Skin of body (tissue), 2 donors: Measurements from ENCODE around the gene UFC1. TPM values are rescaled to one million over a fixed set of nuclear protein-coding genes. Genes with fewer than 3 reads are reported as not detected.
A peak's percentile ranks its signal among the peaks of the same experiment; 100 is the strongest.

ENCODE experiments used
- DNase-seq: peaks from one replicate; lab custom pipeline; 2025; lab: John Stamatoyannopoulos, UW
- total RNA-seq: library from RNA; depleted of rRNA; stranded (reverse); fragments of >200 nt; gene quantifications from one replicate; pipeline ENCODE4 v1.2.3, GENCODE V29; 2014

The UFC1 gene
- total RNA-seq, 1 donor from 2014 or later: 74.5 TPM

DNA sequence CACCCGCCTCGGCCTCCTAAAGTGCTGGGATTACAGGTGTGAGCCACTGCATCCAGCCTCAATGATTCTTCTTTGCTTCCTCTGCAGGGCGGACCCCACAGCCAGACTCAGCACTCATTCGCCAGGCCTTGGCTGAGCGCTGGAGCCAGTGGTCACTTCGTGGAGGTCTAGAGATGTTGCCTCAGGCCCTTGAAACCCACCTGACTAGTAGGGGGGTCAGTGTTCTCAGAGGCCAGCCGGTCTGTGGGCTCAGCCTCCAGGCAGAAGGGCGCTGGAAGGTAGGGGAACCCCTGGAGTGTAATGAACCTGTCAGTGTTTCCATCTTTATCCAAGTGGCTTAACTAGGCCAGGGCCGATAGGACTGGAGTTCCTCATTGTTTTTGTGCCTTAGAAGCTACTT lies 15.1 kb downstream of the UFC1 start:
- DNase-seq: no peak

DNA sequence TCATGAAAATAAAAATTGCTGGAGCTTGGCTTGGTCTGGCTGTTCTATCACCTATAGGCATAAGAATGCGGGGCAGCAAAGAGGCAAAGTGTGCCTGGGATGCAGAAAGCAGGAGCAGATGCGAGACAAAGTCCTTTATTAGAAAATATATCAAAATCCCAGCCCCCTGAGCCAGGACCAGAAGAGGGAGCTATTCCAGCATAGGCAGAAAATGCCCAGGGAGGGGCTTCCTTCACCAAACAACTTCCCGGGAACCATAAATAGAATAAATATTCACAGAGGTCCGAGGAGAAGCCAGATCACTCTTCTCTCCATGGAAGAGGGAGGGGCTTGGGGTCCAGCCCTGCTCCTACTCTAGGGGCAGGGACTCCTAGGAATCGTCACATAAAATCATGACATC lies 17.4 kb downstream of the UFC1 start:
- no peak for DNase-seq

DNA sequence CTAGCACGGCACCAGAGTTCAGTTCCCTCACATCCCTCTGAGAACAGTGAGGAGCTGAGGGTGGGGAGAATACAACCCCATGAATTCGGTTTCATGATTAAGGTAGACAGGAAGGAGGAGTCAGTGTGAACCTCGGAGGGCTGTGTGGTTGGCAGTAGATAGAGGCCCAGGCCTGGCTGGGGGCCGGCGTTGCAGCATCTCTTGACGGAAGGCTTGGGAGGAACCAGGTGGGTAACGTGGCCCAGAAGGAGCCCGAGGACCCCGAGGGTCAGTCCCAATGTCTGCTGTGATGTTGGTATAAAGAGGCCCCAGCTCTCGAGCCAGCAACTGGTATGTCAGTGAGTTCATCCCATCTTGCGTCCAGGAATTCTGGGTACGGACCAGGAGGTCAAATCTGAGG lies 17.9 kb downstream of the UFC1 start:
- DNase-seq: no peak

DNA sequence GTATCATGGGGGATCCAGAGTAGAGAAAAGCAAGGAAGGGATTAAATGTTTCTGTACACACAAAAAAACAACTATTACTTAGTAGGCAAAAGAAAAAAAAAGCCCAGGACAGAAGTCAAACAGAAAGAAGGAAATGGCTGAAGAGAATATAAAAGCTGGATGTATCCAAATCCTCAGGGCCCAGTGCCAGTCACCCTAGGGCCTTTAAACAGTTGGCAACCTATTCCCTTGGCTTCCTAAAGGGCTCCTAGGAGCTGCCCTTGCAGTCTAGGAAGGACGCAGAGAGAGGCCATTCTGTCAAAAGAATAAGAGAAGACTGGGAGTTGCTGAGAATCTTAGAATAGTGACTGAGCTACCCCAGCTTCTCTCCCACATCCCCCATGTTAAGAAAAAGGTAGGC lies 18.6 kb downstream of the UFC1 start:
- no peak for DNase-seq

DNA sequence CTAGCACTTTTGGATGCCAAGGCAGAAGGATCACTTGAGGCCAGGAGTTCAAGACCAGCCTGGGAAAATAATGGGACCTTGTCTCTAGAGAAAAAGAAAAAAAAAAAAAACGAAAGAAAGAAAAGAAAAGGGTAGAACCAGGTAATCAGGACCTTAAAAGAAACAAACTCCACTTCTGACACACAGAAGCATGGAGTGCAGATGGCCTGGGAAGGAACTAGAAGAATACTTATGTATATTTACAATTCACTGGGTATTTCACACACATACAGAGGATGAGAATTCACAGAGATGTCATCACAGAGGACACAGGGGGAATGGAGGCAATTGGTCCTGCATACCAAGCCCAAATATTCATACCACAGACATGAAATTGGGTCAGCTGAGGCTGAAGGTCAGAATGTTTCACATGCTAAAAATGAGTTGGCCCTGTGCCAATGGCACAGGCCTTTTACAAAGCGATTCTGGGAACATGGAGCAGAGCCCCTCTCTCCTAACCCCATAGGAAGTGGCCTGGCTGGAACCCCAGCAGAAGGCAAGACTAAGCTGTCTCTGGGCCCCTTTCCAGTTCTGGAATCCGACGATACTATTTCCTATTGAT lies 19.1 kb downstream of the UFC1 start:
- peak; percentile 48 for DNase-seq

DNA sequence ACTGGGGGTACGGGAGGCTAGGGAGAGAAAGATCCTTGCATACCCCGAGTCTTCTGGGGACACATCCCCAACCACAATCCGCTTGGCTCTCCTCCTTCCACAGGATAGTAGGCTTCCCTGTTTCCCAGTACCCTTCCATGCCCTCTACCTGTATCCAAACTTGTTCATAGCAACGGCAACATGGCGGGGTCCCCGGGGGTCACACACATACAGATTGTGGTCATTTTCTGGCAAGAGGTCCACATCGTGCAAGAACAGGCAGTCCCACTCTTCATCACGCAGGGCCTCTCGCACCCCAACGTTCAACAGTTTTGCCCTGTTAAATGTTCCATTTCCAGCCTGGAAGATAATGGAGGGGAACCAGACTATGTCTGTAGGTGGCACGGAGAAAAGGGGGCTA lies 19.9 kb downstream of the UFC1 start:
- DNase-seq: no peak

DNA sequence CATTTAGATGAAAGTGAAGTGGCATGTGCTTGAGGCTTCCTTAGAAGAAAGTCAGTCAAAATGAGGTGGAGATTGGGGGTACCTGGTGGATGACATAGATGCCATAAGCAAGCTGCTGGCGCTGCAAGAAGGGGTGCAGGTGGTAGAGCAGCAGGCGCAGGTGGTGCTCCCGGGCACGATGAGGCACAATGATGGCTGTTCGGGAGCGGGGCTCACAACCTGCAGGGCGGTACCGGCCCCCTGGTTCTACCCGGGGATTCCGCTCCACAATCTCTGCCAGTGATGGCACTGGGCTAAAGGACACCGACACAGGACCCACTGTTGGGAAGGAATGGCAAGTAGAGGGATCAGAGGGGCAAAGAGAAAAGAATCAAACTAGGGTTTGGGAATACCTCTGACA lies 21.1 kb downstream of the UFC1 start:
- no peak for DNase-seq

DNA sequence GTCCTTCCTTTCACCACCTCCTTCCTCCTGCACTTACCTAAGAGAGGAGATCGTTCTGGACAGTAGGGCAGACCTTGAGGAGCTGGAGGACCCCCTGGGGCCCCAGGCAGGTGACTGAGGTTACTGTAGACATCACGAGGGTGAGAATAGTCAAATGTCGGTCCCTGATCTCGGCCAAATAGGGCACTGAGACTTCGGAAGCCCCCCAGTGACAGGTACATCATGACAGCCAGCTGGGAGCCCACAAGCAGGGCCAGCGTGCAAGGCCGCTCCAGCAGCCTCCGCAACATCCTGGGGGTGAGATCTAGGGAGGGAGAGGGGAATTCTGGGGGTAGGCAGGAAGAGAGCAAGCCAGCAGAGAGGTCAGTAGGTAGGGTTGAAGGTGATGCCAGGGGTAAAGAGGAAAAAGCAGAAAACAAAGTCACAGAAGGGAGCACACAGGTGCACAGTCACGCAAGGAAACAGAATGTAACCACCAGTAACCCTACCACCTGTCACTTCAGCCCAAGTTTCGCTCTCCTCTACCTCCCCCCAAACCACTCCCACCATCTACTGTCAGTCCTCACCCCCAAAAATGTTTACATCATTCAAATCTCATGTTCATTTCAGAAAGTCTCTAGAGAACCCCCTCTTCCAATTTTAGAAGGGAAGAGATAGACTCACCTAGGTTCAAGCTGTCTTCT lies 22.1 kb downstream of the UFC1 start:
- DNase-seq: no peak

DNA sequence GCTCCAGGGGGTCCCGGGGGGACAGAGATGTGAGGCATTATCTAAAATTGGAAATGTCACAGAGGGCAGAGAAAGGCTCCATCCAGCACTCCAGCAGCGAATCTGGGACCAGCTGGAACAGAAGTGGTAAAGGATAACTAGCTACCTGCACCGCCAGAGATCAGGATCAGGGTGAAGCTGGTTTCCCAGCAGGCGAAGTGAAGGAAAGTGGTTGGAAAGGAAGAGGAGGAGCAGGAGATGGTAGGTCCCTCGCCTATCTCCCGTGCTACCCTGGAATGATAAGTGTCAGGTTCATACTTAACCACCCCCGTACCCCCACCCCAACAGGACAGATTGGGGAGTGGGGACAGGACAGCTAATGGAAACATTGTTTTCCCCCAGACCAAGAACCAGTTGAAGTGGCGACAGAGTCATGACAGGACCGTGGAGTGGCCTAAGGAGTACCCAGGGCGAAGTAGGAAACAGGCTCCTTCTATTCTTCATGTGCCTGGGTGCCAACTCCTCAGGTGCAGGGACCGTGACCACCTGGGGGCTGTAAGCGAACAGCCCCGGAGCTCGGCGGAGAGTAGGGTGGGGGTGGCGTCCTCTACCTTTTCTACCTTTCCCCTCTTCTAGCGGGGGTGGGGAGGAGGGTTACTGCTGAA lies 22.8 kb downstream of the UFC1 start:
- no peak for DNase-seq

DNA sequence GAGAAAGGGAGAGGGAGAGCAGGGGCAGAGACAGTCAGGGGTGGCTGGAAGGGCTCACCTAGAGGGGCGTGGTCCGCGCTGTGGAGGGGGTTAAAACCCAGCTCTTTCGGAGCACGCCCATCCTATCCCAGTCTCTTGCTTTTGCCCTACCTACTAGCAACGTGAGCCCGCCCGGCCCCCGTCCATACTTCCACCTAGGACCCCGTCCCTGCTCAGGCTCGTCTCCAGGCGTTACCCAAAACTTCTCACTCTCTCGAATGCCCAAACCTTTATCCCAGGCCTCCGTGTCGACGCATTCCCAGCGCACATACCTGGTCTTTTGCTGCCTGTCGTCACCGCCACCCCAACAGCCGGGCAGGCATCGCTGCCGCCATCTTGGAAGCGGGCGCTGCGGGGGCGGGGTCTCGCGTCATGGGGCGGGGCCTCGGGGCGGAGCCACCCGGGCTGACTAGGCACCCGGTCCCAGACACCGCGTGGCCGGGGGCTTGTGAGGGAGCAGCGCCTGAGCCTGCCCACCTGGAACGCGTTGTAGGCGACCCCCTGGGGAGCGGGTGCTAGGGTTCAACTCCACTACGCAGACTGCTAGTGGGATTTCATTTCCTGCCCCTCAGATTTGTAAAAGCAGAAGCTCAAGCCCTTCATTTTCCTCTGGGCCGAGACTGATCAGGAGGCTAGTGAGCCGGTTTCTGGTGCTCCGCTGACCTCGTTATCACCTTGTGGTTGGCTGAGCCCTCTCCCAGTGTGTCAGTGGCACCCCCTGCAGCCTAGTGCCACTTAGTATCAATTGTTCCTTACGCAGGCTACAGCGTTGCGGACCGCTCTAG lies 23.5 kb downstream of the UFC1 start, which contains the start of gene B4GALT3:
Gene B4GALT3, minus strand, starts transcription at position 396 of the 824 bp plus-strand sequence. CDS start 1,447 bp downstream, outside the sequence.
- DNase-seq: peak; percentile 76

DNA sequence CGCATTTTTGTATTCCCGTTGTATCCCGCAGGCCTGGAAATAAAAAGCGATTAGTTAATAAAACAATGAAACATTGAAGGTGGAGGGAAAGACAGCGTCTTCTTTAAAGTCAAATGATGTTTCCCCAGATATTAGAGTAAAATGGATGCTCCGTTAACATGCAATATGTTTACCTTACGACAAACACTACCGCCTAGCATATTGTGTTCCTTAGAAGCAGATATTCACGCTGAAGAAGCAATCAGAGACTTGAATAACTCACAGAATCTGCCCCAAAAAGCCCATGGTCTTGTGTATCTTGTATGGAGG lies 24.1 kb downstream of the UFC1 start:
- no peak for DNase-seq

DNA sequence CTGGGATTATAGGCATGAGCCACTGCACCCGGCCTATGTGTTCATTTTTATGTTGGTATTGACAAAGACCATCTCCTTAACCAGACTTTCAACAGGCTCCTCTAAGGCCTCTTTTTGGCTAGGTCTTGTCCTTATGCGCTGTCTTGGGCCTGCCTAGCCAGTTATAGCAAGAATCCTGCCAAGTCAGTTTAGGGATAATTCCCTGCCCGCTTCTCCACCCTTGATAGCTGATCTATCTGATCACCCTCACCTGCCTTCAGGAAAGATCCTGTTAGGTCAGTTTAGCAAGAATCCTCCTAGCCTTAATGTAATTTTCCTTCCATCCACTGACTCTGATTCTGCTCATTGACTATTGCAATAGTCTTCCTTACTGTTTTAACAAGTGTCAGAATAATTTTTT lies 25.9 kb downstream of the UFC1 start:
- no peak for DNase-seq

DNA sequence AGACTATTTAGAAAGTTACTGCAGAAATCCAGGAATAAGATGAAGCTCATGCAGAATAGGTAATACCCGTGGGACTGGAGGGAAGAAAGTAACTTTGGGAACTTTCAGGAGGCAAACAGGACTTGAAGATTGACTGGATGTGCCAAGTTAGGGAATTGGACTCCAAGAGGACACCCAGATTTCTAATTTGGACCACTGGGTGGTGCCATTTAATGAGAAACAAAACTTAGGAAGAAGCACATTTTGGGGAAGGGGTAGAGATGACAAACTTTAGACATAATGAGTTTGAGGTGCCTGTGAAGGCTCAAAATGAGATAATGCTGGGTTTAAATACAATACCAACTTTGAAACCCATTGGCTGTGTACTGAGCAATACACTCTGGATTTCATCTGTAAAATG lies 26.9 kb downstream of the UFC1 start:
- no peak for DNase-seq

DNA sequence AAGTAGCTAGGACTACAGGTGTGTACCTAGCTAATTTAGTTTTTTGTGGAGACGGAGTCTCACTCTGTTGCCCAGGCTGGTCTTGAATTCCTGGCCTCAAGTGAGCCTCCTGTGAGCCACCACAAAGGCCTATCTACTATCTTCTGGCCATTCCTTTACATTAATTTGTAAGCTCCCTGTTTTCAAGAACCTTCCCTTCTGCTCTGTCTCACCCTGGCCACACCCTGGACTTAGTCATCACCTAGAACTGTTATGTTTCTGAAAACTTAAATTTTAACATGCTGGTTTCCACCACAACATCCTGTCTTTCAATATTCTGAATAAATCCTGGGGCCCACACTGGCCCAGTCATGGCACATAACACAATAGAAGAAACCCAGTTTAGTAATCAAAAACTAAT lies 28.4 kb downstream of the UFC1 start:
- no peak for DNase-seq

DNA sequence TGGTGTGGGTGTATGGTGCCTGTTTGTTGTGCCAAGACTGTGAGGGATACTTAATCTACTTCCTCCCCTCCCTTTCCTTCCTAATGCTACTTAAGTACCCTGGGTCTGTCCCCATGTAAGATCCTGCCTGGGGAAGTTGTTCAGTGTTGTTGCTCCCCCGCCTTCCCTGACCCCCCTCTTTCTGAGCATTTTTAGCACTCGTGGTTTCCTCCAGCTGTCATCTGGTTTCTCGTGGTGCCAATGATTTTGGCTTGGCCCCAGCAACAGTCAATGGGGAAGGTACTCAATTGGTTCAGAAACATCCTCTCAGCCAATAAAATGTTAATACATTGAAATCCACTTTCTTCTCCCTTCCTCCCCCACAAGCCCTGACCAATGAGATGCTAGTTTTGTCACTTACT lies 31.5 kb downstream of the UFC1 start:
- peak; percentile 93 for DNase-seq

DNA sequence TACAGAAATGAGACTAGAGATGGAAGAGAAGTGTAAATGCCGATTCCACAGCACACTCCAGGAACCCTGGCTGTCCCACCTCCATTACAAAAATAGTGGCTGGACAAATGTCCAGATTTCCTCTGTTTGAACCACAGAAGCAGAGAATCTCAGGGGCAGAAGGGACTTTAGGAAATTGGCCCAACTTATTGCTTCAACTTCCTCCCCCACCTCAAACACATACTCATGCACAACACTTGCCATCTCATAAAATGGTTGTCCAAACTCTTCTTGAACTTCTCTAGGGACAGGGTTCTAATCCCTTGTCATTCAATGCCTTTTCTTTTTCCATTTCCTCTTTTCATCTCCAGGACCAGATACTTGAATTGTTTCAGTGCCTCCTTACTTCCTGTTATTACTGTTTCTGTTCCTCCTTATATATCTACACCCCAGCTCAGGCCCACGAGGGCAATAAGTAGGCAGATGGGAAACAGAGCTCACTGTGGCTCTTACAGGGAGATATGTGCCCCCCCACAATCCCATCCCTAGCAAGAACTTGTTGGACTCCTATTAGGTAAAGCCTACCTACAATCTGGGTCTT lies 32.0 kb downstream of the UFC1 start:
- no peak for DNase-seq

DNA sequence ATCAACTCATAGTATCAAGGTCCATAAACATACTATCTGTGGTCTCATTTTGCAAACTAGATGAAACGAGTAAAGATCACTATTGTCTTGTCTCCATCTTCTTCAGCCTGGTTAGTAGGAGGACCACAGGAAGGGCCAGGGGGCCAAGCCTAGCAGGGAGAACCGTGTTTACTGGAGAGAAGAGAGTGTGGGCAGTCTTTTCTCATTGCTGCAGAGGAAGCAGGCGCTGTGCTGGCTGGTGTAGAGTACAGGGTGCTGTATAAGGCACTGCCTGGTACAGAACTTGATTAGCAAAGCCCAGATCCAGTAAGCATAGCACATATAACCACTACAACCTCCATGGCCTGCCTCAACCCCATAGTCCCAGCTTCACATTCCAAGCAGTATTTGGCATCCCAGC lies 33.5 kb downstream of the UFC1 start:
- no peak for DNase-seq

DNA sequence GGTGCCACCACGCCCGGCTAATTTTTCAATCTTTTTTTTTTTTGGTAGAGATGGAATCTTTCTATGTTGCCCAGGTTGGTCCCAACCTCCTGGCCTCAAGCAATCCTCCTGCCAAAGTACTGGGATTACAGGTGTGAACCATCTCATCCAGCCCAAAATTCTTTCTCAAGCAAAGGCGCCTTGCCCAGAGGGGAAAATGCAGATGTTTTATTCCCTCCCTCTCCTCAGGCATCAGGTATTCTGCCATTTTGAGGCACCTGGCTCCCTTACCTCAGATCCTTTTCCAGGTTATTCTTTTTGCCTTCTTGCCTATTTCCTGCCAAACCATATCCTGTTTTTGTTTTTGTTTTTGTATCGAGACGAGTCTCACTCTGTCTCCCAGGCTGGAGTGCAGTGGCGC lies 34.6 kb downstream of the UFC1 start:
- DNase-seq: no peak

DNA sequence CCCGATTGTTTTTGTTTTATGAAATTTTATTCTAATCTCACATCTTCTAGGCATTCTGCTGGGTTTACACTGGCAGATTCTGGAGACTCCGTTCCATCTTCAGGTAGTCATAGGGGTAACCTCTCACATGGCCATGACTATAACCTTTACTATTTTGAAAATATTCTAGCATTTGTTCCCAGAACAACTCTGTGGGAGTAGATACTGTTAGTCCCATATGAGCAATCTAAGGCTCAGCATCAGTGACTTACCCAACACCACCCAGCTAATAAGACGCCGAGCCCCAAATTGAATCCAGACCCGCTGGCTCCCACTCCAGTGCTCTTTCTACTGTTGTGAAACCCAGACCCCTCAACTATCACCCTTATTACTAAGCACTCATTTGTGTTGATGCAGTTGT lies 35.3 kb downstream of the UFC1 start:
- no peak for DNase-seq

DNA sequence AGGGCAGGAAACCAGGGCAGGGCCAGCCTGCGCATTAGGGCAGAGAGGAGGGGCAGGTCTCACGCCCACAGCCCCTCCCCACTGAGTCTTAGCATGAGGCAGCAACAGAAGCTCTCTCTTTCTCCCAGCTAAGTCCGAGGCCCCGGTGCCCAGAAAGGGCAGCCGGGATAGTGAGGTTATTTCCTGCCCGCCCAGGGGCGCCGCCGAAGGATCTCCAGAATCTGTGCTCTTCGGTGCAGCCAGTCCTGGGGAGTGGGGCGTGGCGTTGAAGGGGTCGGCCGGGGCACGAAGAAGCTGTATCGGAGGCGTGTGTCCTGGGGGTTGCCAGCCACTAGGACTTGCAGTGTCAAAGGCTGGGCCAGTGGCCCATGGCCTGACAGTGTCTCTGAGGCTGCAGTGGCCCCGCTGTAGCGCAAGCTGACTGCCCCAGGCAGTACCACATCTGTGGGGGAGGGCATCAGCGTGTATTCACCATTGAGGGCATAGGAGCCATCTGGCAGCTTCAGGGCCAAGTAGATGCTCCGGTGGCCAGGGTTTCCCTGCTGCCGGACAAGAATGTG lies 37.3 kb downstream of the UFC1 start:
- DNase-seq: no peak

DNA sequence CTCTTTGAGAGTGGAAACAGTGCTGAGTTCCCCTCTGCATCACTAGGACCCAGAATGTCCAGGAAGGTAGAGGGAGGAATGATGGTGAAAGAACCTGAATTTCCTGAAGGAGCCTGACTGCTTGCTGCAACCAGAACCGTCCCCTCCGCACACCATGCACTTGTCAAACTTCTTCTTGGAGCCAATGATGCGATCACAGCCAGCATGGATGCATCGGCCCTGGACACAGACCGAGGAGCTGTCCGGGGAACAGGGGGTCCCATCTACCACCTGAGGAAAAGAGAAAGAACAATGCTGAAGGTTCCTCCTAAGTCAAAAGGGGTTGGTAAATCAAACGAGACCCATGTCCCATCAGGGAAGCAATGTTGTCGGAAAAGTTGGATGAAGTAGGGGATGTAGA lies 38.2 kb downstream of the UFC1 start:
- no peak for DNase-seq
